Vagina (tissue), 2 donors: ENCODE data around the gene MORC3.

Experiments used
- POLR2A ChIP-seq, 2 donors: fragments of 450-650 bp; IDR thresholded peaks; one replicate each; pipeline ENCODE4 v1.6.1; 2017; ENCODE audit warnings: antibody characterized with exemption in 2 of 2, mild to moderate bottlenecking in 2 of 2, moderate library complexity in 2 of 2
- TF ChIP-seq, protein P1 (sequence below), 3 experiments: fragments of 450-650 bp in 2 of 3; fragments of 200-600 bp in 1 of 3; sonication (generic) in 1 of 3; IDR thresholded peaks; one replicate each; pipeline ENCODE4 v1.5.1; 2017 to 2019; ENCODE audit warnings: antibody characterized with exemption in 3 of 3, mild to moderate bottlenecking in 2 of 3, moderate library complexity in 2 of 3

DNA sequence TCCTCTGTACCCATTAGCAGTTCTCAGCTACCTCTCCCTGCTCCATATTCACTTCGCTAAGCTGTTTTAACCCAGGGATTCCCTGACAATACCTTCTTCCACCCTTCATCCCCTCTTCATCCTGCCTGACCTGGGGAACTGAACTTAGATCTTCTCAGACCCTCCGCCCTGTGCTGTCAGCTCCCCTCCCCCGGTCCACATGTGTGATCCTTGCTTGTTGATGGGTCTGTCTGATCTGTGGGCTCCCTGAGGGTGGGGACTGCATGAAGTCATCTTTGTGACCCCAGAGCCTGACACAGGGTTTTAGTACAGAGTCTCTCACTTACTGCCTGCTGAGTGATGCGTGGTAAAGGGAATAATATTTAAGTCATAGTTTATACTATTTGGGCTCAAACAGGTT, 77.0 kb downstream of the MORC3 start:
- TF ChIP-seq, protein P1, sequence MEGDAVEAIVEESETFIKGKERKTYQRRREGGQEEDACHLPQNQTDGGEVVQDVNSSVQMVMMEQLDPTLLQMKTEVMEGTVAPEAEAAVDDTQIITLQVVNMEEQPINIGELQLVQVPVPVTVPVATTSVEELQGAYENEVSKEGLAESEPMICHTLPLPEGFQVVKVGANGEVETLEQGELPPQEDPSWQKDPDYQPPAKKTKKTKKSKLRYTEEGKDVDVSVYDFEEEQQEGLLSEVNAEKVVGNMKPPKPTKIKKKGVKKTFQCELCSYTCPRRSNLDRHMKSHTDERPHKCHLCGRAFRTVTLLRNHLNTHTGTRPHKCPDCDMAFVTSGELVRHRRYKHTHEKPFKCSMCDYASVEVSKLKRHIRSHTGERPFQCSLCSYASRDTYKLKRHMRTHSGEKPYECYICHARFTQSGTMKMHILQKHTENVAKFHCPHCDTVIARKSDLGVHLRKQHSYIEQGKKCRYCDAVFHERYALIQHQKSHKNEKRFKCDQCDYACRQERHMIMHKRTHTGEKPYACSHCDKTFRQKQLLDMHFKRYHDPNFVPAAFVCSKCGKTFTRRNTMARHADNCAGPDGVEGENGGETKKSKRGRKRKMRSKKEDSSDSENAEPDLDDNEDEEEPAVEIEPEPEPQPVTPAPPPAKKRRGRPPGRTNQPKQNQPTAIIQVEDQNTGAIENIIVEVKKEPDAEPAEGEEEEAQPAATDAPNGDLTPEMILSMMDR (IDR thresholded peaks at IDR 0.05): no peak
- no peak for TF ChIP-seq POLR2A (IDR thresholded peaks at IDR 0.05)
